ENCODE results near the gene PIP5K1C.
"Not testable (repeated sequence)": the region's sequence is repeated elsewhere in the genome, so short reads cannot be mapped to it uniquely, and the experiment has no call there.

The PIP5K1C gene

DNA sequence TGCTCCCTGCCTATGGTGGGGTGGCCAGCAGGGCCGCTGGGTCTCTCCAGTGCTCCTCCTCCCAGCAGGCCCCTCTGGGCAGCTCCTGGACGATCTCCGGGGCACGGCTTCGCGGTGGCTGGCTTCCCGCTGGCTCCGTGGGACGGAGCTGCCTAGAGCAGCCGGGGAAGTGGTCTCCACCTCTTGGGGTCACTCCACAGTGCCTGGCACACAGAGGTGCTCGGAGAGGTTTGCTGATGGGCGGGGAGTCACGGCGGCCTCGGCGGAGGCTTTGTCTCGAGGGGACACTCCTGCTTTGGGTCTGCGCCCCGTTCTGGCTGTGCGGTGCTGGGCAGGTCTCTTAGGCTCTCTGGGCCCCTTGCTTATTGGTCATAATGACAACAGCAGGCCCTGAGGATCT is 63.8 kb downstream of the PIP5K1C start:
- Histone ChIP-seq H3K27ac (no peak overlapping the region), H3K4me3 (no peak overlapping the region)
- TF ChIP-seq, protein P1, sequence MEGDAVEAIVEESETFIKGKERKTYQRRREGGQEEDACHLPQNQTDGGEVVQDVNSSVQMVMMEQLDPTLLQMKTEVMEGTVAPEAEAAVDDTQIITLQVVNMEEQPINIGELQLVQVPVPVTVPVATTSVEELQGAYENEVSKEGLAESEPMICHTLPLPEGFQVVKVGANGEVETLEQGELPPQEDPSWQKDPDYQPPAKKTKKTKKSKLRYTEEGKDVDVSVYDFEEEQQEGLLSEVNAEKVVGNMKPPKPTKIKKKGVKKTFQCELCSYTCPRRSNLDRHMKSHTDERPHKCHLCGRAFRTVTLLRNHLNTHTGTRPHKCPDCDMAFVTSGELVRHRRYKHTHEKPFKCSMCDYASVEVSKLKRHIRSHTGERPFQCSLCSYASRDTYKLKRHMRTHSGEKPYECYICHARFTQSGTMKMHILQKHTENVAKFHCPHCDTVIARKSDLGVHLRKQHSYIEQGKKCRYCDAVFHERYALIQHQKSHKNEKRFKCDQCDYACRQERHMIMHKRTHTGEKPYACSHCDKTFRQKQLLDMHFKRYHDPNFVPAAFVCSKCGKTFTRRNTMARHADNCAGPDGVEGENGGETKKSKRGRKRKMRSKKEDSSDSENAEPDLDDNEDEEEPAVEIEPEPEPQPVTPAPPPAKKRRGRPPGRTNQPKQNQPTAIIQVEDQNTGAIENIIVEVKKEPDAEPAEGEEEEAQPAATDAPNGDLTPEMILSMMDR (IDR thresholded peaks at IDR 0.05) = no peak
- no peak for DNase-seq (ENCODE audit: low spot score)

DNA sequence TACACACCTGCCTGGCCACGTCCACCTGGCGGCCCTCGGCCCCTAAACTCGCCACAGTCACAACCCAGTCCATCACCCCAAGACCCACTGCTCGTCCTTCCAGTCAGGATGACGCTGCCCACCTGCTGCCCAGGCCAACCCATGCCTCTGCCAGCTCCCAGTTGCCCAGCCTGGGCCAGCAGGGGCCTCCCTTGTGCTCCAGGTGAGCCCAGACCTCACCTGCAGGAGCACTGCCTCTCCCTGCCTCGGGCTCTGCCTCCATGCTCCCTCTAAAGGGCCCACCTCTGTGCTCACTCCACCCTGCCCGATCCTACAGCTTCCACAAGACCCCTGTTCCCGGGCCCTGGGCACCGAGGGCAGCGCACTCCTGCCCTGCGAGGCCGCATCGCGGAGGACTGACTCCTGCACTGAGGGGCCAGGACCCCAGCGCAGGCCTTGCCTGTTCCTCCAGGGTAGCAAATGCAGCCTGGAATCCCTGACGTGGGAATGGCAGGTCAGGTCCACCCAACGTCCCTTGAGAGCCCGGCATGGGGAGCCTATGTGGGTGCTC is 65.7 kb downstream of the PIP5K1C start:
- H3K4me3 ChIP-seq = no peak overlapping the region
- TF ChIP-seq, protein P1 (IDR thresholded peaks at IDR 0.05) = no peak
- H3K27ac ChIP-seq = no peak overlapping the region
- no peak for DNase-seq (ENCODE audit: low spot score)

DNA sequence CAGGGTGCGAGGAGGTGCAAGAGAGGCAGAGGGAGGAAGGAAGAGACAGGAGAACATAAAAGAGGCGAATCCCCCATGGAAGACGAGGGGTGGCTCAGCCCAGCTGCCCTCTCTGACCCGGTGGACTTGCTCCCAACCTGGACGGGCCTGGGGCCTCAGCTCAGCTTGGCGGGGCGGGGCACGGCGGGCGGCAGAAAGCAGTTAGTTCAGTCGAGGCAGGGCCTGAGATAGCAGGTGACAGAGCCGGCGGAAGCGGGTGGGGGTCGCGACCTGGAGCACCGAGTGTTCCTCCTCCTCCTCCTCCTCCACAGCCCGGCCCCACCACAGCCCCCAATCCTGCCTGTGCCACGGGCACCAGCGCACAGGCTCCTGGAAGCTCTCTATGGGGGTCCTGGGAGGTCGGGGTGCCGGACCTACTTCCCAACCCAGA is 66.7 kb downstream of the PIP5K1C start:
- TF ChIP-seq, protein P1 (IDR thresholded peaks at IDR 0.05) = no peak
- DNase-seq (ENCODE audit: low spot score) = no peak
- no peak overlapping the region for H3K27ac ChIP-seq

DNA sequence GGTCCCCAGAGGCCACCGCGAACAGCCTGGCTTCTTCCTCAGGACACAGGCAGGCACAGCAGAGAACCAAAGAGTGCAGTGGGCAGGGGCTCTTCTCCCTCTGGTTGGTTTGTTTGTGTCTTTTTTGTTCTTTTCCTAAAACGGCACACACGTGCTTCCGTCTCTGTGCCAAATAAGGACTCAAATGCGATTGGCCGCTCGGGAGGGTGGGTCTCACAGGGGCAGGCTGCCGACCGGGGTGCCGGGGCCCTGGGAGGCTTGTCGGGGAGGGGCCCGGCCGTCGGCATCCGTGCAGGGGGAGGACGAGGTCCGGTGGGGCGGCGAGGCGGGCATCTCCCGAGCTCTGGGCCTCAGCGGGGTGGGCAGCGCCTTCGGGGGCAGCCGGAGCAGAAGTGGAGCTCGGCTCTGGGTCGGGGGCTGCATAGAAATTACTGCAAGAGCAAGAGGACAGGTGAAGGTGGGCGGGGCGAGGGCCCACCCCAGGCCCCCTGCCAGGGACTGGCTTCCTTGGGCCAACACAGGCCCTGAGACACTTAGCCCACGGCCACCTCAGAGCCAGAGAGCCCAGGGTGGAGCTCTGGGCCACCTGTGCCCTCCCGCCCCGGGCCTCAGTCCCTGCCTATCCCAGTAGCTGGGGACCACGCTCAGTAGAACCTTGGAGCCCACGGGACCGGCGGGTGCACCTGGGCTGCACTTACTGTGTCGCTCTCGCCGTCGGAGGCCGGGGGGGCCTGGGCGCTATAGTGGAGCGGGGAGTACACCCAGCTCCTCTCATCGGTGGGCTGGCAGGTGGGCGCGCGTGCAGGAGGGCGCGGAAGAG is 67.3 kb downstream of the PIP5K1C start:
- Histone ChIP-seq H3K4me3 (no peak overlapping the region), H3K27ac (no peak overlapping the region)
- TF ChIP-seq, protein P1 (IDR thresholded peaks at IDR 0.05) = no peak
- no peak for DNase-seq (ENCODE audit: low spot score)

More for the DNA sequence above, 66.7 kb downstream of the PIP5K1C start:
- no peak overlapping the region for H3K4me3 ChIP-seq

DNA sequence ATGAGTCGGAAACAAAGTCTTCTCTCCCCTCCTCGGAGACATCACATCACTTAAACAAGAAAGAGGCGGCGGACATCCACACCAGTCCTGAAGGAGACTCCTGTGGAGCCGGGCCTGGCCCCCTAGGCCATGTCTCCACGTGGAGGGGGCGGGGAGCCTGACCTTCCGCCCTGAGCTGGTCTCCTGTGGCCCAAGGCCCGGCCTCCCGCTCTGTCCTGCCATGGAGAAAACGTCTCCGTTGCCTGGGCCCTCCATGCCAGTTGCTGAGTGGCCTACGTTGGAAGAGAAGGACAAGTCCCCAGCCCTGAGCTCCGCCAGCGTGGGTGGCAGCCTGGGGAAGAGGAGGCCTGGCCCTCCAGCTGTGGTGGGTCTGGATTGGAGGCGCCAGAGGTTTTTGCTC is 68.2 kb downstream of the PIP5K1C start:
- TF ChIP-seq, protein P1 (IDR thresholded peaks at IDR 0.05) = no peak
- Histone ChIP-seq H3K4me3 (no peak overlapping the region), H3K27ac (no peak overlapping the region)
- DNase-seq (ENCODE audit: low spot score) = no peak

DNA sequence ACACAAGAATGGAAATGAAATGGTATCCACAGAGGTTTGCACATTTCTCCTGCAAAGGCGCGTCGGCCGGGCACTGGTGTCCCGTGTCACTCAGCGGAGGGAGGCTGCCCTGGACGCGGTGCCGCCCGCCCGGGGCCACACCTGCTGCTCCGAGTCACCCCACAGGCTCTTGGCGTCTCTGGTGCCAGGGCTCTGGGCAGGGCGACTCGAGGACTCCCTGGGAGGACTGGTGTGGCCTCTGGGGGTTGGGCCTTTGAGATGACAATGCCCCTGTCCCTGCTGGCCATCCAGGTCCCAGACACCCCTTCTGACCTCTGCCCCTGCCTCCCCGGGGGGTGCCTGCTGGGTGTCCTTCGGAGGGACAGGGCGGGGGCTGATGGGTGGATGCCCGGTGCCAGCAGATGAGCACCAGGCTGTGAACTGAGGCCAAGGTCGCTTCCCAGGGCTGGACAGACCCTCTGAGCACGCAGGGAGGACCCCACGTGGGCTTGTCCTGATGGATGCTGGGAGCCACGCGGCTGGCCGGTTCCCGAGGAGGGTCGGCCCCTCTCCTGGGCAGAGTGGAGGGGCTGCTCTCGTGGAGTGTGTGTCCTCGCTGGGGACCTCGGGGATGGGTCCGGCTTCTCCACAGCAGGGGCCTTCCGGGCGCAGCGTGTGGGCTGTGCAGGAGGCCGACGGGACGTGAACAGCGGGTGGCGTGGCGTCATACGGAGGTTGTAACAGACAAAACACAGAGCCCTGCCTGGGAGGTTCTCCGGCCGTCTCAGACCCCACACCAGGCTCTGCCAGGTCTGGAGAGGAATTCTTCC is 69.0 kb downstream of the PIP5K1C start:
- Histone ChIP-seq H3K4me3 (no peak overlapping the region), H3K27ac (no peak overlapping the region)
- no peak for DNase-seq (ENCODE audit: low spot score)
- TF ChIP-seq, protein P1 (IDR thresholded peaks at IDR 0.05) = no peak

DNA sequence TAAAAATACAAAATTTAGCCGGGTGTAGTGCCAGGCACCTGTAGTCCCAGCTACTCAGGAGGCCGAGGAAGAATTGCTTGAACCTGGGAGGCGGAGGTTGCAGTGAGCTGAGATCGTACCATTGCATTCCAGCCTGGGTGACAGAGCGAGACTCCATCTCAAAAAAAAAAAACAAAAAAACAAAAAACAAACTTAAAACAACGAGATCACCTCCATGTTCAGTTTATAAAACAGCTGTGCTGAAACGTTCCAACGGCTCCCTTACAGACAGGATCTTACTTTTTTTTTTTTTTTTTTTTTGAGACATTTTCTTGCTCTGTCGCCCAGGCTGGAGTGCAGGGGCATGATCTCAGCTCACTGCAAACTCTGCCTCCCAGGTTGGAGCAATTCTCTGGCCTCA is 71.5 kb downstream of the PIP5K1C start:
- H3K4me3 ChIP-seq; H3K27ac ChIP-seq; DNase-seq (ENCODE audit: low spot score): not testable (repeated sequence)
